Adipose tissue (tissue), 3 donors: ENCODE results near the gene DNAH10. TPM values are rescaled to one million over a fixed set of nuclear protein-coding genes. Genes with fewer than 3 reads are reported as not detected.

Source experiments
- H3K27ac ChIP-seq: one replicate; pipeline ENCODE4 v1.5.1; 2013; ENCODE audit warnings: low read depth, low read length
- WGBS, 3 donors: extraction: QIAGEN DNeasy Blood & Tissue Kit; methylation state at CpG; one replicate each; pipeline ENCODE4 v1.1.7; 2013; 5-methylcytosine and 5-hydroxymethylcytosine counted together
- polyA plus RNA-seq, 3 donors: library from polyadenylated mRNA; stranded (reverse); fragments of 200-250 nt; gene quantifications; one replicate each; pipeline ENCODE4 v1.2.3, GENCODE V29; 2013
- donor health status: healthy with polysubstance abuse.
- donor health status: Bipolar disorder and iron deficiency.
- donor health status: healthy.

The DNAH10 gene
- polyA plus RNA-seq, 3 donors = 0.24 to 0.67 (median 0.26) TPM

DNA sequence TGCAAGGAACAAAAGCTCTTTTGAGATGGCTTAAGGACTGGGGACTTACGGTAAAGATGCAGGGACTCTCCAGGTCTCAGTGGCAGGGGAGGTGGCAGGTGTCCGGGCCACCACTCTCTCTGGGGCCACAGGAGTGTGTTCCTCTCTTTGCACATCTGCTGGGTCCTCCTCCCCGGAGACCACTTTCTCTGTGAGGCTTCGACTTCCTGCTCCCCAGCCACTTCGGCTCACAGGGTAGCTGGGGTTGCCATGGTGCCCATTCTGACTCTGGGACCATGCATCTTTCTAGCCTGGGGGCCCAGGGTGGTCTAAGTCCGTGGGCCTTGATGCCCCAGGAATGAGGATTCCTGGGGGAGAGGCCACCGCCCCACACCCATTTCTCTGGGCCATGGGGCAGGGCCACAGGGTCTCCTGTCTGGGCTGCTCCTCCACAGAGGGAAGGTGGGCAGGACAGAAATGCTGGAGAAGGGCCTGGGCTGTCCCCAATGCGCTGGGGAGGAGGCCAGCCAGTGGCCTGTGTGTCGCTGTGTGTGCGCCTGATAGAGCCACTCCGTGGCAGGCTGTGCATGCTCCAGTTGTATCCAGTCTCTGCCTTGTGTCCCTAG lies 172.0 kb downstream of the DNAH10 start:
- no peak overlapping the region for H3K27ac ChIP-seq
- 79 to 86% (median 86%) methylated on average over 10 to 11 of the region's 11 CpGs for WGBS, 3 donors

DNA sequence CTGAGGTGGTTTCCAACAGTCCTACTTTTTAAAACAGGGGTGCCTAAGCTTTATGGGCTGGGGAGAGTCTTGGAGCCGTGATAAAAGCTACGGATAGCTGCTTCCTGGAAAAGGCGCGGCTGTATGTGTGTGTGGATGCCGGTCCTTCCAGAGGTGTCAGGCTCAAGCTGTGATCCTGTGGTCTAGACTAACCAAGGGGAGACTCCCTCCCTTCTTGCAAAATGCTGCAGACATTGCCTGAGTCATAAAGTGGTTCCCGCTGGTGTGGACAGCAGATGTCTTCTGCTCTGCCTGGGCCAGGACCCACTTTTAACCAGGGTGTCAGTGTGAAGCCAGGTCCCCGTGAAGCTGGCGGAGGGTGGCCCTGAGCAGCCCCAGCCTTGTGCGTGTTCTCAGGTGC lies 172.7 kb downstream of the DNAH10 start:
- no peak overlapping the region for H3K27ac ChIP-seq
- WGBS, 3 donors = 80 to 87% (median 81%) methylated on average over 9 of the region's 9 CpGs

DNA sequence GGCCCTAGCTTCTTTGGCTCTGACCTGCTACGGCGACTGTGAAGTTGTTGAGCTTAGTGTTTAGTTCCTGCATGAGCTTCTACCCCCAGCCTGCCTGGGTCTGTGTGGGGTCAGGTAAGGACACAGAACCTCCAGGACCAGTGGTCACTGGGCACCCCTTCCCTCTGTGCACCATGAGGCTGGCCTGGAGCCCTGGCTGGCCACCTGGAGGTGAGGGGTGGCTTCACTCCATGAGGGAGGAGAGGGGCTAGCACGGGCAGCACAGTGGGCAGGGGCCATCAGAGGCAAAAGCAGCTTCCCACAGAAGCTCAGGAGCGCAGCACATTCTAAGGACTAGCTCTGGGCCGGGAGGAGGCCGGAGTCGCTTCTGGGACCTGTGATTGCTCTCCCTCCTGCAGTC lies 173.9 kb downstream of the DNAH10 start:
- WGBS, 3 donors = 94 to 96% (median 94%) methylated on average over 7 of the region's 7 CpGs

DNA sequence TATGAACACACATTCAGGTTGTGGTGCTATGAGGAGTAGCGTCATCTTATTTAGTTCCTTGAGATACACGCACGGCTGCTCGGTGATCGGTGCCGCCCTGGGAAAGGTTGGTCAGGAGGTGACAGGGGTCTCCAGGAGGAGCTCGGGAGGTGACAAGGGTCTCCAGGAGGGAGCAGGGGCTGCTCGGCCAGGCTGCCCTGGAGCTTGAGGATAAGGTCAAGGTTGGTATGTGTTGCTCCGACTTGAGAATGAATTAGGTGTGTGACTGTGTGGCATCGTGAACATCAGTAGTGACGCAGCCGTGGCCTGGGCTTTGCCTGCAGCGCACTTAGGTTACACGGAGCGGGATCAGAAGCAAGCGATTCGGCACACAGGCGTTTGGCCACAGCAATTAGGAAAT lies 174.4 kb downstream of the DNAH10 start:
- 94 to 95% (median 94%) methylated on average over 18 of the region's 18 CpGs for WGBS, 3 donors
- H3K27ac ChIP-seq = no peak overlapping the region

More for the DNA sequence above, 173.9 kb downstream of the DNAH10 start:
- H3K27ac ChIP-seq = no peak overlapping the region

DNA sequence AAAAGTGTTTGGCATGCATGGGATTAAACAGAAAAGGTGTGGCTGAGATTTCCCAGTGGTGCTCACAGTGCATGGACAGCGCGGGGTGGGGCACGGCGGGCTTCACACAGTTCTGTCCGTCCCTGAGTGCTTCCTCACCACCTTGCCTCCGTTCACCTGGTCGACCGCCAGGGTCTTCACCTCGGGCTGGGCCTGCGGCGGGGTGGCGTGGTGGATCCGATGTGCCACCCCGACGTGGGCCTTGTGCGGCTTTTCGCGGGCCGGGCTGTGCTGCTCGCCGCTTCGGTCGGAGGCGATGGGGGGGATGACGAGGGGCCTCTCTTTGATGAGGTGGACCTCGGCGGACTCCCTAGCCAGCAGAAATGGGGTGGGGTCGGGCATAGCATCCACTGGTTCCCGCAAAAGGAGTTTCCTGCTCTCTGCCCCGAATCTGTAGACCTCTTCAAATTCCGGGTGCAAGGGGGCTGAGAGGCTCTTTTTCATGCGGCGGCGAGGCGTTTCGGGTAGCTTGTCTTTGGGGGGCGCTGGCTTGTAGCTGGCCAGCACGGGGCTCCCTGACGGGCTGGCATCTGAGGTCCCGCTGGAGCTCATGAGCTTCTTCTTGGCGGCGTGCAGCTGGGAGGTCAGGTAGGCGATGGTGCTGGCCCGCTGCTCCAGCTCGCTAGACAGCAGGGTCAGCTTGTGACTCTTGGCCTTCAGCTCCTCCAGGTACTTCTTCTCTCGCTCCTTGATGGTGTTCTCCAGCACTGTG lies 175.0 kb downstream of the DNAH10 start:
- no peak overlapping the region for H3K27ac ChIP-seq
- 95 to 96% (median 95%) methylated on average over 45 to 46 of the region's 46 CpGs for WGBS, 3 donors

DNA sequence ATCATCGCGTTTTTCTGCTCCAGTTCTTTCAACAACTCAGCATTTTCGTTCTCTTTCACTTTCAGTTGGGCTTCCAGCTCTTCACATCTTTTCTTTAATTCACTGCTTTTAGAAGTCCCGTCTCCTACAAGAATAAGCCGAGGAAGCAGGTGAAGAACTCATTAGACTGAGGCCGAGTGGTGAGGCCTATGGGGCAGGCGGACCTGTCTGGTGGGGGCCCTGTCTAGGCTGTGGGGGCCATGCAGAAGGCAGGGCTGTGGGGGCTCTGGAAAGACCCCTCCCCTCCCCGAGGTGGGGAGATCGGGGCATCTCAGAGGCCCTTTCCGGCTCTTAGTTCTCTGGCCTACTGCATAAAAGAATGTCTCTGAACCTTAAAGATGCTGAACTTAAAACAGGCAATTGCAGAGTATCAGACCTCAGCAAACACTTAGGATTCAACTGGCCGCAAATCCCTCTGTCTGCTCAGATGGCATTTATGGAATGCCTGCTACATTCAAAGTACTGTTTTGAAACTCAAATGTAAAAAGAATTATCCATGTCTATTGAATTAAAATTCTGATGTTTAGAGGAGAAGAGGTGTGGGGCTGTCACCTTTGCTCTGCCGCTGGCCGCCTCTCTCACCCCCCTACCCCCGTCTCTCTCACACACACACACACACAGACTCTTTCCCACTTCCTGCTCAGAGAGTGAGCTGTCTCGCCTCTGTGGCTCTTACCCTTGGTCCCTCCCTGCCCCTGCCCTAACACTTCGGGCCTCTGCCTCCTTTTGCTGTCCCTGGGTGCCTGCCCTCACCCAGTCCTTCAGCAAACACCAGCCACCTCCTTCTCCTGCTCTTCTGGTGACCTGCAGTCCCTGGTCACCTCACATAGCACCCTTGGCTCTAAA lies 175.8 kb downstream of the DNAH10 start:
- 59 to 79% (median 61%) methylated on average over 16 of the region's 16 CpGs for WGBS, 3 donors
- H3K27ac ChIP-seq = no peak overlapping the region

DNA sequence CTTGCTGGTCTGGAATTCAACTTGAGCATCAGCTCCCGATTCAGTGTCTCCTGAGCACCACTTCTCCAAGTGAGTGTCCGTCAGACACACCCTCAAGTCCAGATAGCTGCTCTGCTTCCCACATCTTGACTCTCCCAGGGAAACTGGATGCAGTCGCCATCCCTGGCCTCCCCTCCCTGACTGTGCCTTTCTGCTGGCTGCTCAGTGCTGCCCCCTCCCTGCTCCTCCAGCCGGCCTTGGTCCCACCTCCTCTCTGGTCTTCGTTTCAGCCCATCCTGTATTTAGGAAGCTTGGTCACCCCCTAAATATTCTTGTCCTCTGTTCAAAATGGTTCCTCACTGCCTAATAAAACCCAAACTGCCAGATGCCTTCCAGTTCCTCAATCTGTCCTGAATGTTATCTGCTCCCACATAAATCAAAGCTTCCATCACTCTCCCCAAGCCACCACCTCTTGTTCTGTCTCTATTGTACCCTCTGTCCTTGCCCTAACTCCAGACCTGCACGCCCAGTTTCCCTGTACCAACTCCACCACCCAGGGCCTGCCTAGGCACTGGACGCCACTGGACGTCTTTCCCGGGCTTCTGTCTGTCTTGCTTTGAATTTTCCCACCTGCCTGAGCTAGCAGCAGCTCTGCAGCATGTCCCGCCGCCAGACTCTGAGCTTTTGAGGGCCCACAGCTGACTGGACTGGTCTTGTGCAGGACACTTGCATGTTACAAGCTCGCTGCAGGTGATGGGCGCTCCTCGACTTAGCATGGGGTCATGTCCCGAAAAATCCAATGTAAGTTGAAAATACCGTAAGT lies 176.8 kb downstream of the DNAH10 start:
- 86 to 89% (median 87%) methylated on average over 16 of the region's 16 CpGs for WGBS, 3 donors
- H3K27ac ChIP-seq = no peak overlapping the region

DNA sequence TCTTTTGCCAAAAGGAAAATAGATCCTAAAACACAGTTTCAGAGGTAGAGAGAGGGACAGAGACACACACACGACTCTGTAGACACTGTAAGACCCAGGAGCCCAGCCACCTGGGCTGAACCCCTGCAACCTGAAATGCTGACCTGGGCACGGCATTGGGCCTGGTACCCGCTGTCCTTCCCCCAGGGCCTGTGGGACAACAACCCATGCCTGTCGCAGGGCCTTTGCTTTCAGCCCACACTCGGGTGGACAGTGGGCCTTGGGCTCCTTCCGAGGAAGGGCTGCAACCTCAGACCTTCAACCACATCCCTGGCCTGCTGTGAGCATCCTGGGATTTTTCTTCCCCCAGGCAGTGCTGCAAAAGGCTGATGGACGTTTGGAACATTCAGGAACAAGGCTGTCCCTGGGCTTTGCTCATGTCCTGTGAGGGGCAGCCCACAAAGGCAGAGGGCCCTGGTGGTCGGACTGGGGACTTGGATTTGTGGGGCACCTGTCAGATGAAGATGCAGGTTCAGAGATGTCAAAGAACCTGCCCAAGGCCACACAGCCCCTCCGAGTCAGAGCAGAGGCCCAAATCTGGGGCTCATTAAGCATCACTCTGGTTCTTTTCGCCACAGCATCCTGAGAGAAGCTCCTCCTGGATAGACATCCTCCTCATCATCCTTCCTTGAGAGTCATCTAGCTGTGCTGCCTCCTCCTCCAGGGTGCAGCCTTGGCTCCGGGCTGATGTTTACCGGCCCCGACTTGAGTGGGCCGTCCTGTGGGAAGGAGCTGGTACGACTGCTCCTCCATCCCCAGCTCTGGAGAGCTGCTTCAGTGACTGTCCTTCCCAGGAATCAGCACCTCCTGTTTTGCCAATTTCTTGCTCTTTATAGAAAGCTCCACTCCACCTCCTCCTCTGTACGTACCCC lies 177.9 kb downstream of the DNAH10 start:
- WGBS, 3 donors = 87 to 93% (median 91%) methylated on average over 16 of the region's 16 CpGs
- no peak overlapping the region for H3K27ac ChIP-seq

DNA sequence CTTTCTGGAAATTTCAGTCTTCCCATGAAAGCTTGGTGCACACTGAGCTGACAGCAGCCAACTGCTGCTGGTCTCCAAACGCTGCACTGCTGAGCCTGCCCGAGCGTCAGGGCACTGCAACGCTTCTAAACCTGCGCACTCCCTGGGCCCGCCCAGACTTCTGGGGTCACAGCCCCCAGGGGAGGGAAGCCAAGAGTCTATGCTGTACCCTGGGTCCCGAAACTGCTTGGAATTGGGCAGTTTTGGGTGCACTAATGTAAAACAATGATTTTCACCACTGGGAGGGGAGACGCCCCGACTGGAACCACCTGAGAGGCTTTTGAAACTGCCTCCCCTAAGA lies 178.5 kb downstream of the DNAH10 start:
- 94 to 95% (median 95%) methylated on average over 9 of the region's 9 CpGs for WGBS, 3 donors
- no peak overlapping the region for H3K27ac ChIP-seq

DNA sequence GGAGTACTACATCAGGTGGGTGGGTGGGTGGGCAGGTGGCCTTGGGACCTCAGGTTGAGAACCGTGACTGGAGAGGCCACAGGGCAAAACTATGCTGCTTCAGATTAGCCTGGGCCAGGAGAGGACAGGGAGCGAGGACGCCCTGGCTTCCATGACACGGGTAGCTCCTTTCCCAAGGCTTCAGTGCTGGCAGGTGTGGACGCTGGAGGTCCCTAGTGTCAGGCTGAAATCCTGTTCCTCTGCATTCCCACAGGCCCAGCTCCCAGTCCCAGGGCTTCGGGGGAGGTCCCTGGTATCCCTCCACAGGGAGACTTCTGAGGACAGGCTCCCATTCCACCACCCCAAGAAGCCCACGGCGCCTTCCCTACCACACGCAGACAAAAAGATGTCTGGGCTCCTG lies 178.9 kb downstream of the DNAH10 start:
- 92 to 95% (median 93%) methylated on average over 9 of the region's 9 CpGs for WGBS, 3 donors
- no peak overlapping the region for H3K27ac ChIP-seq

DNA sequence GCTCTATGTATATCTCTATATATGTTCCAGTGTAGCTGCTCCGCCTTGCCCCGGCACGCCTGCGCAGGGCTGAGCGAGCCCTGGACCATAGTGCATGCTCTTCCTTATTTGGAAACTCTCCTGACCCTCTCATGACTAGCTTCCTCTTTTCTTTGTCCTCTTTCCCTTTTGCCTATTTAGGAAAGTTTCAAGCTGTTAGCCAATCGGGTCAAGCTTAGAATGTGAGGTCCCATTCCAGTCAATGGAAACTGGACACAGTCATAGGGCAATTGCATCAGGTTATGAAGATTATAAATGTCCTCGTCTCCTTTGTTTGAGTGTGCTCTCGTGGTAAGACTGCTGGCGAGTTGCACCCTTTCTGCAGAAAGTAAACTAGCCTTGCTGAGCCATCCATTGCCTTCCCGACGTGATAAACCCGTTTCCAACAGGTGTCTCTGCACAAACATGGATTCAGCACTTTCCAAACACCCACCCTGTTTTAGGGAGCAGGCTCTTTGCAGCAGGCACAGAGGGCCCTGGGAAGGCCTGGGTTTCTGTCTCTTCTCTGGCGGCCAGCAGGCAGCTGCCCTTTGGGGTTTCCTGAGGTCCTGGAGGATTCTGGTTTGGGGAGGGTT lies 179.6 kb downstream of the DNAH10 start:
- 83 to 87% (median 87%) methylated on average over 13 of the region's 13 CpGs for WGBS, 3 donors
- no peak overlapping the region for H3K27ac ChIP-seq

DNA sequence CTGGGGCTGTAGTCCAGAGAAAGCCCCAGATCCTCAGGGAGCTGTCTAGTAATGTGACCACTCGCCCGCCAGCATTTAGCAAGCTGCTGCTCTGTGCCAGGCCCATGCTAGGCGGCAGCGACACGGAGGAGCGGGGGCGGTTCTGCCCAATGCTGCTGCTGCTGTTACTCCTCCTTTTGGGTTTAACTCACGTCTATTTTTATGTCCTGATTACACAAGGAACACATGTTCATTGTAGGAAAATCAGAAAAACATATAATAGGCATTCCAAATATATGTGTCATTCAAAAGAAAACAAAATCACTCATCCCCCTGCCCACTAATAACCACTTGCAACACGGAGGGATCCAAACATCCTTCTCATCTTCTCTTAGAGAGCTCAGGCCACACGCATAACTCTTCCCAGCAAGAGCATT lies 180.1 kb downstream of the DNAH10 start:
- no peak overlapping the region for H3K27ac ChIP-seq
- 84 to 89% (median 87%) methylated on average over 10 of the region's 10 CpGs for WGBS, 3 donors

DNA sequence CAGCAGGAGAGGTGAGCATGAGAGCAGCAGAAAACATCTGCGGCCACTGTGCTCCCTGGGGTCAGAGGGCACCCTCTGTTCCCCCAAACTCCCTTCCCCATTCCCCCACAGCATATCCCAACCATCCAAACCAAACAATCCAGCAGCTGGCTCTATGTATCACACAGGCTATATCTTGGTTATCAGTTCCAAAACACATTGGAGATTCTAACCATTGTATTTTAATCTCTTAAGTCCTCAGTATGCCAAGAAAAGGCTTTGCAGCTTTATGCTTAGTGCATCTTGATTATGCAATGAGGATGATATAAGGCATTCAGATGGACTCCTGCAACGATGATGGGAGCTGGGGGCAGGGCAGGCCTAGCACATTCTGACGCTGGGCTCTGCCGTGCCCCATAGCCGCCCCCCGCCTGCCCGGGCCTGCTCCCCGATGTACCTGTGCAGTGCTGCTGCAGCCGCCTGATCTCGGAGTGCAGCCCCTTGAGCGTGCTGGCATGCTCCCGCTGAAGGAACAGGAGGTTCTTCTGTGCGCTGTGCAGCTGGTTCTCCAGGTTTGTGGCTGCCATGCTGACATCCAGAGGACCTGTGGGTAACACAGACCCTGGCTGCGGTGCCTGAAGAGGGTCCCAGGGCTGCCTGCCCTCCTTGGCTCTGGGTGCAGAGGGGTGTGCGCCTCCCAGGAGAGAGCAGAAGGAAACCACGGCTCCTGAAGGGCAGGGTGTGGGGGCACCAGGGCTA lies 181.0 kb downstream of the DNAH10 start:
- WGBS, 3 donors = 91 to 96% (median 92%) methylated on average over 16 of the region's 16 CpGs
- H3K27ac ChIP-seq = no peak overlapping the region

DNA sequence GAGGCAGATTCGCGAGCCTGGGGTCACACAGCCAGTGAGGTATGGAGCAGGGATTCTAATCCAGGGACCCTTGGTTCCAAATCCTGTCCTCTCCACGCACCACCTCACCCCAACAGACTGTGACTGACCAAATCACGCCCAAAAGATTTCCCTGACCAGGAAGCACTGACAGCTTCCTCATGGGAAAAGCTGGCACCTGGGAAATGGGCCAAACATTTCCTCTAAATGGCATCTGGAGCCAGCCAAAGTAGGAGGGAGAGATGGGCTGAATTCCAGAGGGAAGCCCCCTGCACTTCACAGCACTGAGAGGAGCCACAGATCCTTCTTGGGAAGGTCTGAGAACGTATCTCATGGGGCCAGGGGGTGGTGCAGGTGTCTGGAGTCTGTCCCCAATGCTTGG lies 181.7 kb downstream of the DNAH10 start:
- no peak overlapping the region for H3K27ac ChIP-seq
- WGBS, 3 donors = 85 to 89% (median 86%) methylated on average over 5 of the region's 5 CpGs

DNA sequence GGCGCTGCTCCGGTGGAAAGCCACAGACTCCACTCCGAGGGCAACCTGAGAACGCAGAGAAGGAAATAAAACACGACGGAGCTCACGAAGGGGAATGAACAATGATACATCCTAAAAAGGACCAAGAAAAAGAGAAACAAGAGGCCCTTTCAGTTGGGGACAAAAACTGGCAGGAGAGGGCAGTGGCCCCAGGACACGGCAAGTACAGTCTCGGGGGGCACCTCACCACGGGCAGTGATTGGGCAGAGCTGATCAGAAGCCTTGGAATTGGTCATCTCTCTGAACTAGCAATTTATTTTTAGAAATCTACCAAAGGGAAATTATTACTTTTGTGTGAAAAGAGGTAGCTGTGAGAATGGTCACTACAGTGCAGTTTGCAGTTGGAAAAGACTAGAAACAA lies 182.6 kb downstream of the DNAH10 start:
- WGBS, 3 donors = 73 to 90% (median 77%) methylated on average over 10 of the region's 10 CpGs
- no peak overlapping the region for H3K27ac ChIP-seq

DNA sequence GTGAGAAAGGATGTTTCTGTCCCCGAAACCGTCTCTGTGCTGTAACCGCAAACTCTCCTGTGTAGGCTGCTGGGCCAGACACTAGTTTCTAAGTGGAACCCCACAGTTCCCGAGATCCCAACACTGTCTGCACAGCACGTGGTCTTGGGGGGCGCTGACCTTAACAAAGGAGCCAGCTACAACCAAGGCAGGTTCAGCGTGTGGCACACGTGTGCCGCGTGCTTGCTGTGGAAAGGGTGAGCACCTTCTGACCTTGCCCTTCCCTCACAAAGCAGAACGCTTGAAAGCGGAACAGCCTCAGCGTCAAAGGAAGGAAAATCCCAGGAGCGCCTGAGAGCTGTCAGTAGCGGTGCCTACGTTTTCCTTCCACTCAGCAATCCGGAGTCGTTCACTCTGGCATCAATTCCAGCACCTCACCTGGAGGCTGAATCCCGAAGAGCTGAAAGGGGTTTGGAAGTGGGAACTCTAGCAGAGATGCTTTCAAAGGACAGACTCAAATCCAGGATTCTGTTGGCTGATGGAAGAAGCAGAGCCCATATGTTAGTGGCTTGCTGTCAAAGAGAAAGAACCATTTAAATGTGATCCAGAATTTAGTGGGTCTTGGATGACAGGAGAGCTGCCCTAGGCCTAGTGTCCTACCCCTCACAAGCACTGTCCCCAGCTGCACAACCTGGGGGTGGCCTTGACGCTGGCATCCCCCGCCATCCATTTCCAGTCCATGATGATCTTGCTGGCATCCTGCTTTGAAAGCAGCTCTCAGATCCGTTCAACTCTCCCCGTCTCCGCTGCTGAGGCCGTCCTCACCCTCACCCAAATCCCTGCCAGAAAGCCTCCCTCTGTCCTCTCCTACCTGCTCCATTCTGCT lies 183.4 kb downstream of the DNAH10 start:
- 88 to 90% (median 89%) methylated on average over 25 of the region's 25 CpGs for WGBS, 3 donors
- no peak overlapping the region for H3K27ac ChIP-seq
